HepG2 (cell line): ENCODE data around the gene TRAP1.

ENCODE experiments used
- CEBPG ChIP-seq: IDR thresholded peaks from 2 replicates; pipeline ENCODE4 v1.6.1; 2016
- CHD2 ChIP-seq: IDR thresholded peaks from 2 replicates; pipeline ENCODE4 v1.6.1; 2011; ENCODE audit warnings: low read depth, low read length, improper control_type of control experiment
- EZH2 ChIP-seq: conservative IDR thresholded peaks from 2 replicates; pipeline ENCODE4 v1.6.1; 2012; ENCODE audit warnings: mild to moderate bottlenecking, low read depth, low read length, moderate library complexity
- MXI1 ChIP-seq: IDR thresholded peaks from 3 replicates; pipeline ENCODE4 v1.6.1; 2012; ENCODE audit warnings: low read depth, low read length, inconsistent platforms, borderline replicate concordance
- POLR2AphosphoS5 ChIP-seq: IDR thresholded peaks from 2 replicates; pipeline ENCODE4 v1.6.1; 2012; ENCODE audit warnings: low read depth, low read length
- TCF7L2 ChIP-seq: IDR thresholded peaks from 2 replicates; pipeline ENCODE4 v1.6.1; 2011; ENCODE audit warnings: mild to moderate bottlenecking, low read depth, low read length, moderate library complexity
- TF ChIP-seq, protein P1 (sequence below): sonication (generic); formaldehyde crosslinking; conservative IDR thresholded peaks from 2 replicates; pipeline ENCODE4 v1.4.0; 2020; ENCODE audit warnings: missing genetic modification reagents

DNA sequence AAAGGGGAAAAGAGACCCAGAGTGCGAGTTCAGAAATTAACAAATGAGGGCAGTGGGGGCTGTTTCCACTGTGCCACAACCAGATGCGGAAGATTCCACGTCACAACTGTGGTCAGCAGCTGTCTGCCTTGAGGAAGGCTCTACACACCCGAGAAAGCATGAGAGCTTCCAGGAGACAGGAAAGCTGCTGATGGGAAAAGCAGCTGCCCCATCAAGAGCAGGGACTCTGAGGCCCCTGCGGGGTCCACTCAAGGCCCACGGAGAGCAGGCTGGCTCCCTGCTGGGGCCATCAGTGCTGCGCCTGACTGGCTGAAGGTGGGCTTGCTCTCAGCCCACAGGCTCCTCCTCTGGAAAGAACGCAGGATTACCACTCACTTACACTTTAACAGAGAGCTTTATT, 14.8 kb upstream of the TRAP1 start:
- TF ChIP-seq MXI1 (no peak), POLR2AphosphoS5 (no peak), CHD2 (no peak), EZH2 (no peak), CEBPG (CRISPR knock-in tag) (no peak), TCF7L2 (no peak)
- TF ChIP-seq, protein P1, sequence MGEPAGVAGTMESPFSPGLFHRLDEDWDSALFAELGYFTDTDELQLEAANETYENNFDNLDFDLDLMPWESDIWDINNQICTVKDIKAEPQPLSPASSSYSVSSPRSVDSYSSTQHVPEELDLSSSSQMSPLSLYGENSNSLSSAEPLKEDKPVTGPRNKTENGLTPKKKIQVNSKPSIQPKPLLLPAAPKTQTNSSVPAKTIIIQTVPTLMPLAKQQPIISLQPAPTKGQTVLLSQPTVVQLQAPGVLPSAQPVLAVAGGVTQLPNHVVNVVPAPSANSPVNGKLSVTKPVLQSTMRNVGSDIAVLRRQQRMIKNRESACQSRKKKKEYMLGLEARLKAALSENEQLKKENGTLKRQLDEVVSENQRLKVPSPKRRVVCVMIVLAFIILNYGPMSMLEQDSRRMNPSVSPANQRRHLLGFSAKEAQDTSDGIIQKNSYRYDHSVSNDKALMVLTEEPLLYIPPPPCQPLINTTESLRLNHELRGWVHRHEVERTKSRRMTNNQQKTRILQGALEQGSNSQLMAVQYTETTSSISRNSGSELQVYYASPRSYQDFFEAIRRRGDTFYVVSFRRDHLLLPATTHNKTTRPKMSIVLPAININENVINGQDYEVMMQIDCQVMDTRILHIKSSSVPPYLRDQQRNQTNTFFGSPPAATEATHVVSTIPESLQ (CRISPR knock-in tag), result no peak
